ENCODE results near the gene SORCS3. TPM values are rescaled to one million over a fixed set of nuclear protein-coding genes. Genes with fewer than 3 reads are reported as not detected.

SORCS3 gene
- total and polyA plus RNA-seq, 2 of the 4 experiments (the other 2 are of a cell fraction) = not detected

DNA sequence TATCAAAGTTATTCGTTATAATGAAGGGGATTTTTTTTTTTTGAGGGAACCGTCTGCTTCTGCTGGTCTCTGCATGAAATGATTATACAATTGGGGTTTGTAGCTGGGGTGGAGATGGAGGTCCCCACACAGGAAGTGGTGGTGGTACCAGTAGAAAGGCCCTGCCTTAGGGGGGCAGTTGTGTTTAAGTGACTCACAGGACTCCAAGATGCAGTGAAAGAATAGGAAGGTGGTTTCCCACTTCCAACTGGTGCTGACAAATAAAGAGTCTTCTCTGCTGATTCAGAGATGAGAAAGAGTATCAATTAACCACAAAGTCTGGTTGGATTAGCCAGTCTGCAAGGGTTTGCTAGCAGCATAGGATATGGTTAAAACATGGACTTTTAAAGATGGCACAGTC is 376.0 kb downstream of the SORCS3 start:
- H2AK5ac ChIP-seq (ENCODE audit: low read depth, low read length) = no peak overlapping the region
- no CpG with 5 or more reads among the region's 2 CpGs for WGBS, 2 experiments (ENCODE audit: extremely low coverage in 2 of 2, insufficient read length in 1 of 2)
- no peak for DNase-seq

More for the DNA sequence above, 376.0 kb downstream of the SORCS3 start:
- Histone ChIP-seq H3K4ac (ENCODE audit: low read depth, low read length) (no peak overlapping the region), H3K9me3 (ENCODE audit: control insufficient read depth, insufficient read depth, low read length) (peaks cover 3% of the 10 kb centered on the region; the same call in 1 of the 2 replicates), H3K9ac (ENCODE audit: low read depth, low read length) (no peak overlapping the region), H3K4me1 (ENCODE audit: control insufficient read depth, insufficient read depth, low read length) (no peaks in the 10 kb centered on the region), H3K27me3 (ENCODE audit: control insufficient read depth, insufficient read depth, low read length) (no peaks in the 10 kb centered on the region), H2BK5ac (ENCODE audit: low read depth, low read length, poor library complexity, severe bottlenecking) (no peak overlapping the region), H3K9me1 (ENCODE audit: insufficient read depth, low read length) (no peaks in the 10 kb centered on the region), H4K20me1 (ENCODE audit: insufficient read depth, low read length) (no peaks in the 10 kb centered on the region), H3K4me2 (ENCODE audit: low read depth, low read length) (no peak overlapping the region), H3K18ac (ENCODE audit: low read depth, low read length) (no peak overlapping the region), H2AFZ (replicated peaks; ENCODE audit: low read length, poor library complexity) (no peak overlapping the region), H3K14ac (replicated peaks; ENCODE audit: low read depth, low read length) (no peak overlapping the region), H3K36me3 (ENCODE audit: control insufficient read depth, insufficient read depth, low read length) (no peaks in the 10 kb centered on the region), H4K8ac (ENCODE audit: low read depth in 2 of 2, low read length in 2 of 2) (no peak overlapping the region), H3K56ac (ENCODE audit: extremely low read depth, insufficient read depth, low read length) (no peak overlapping the region), H2BK20ac (ENCODE audit: low read depth, low read length) (no peak overlapping the region), H3K27ac (ENCODE audit: insufficient read depth, low read length) (no peak overlapping the region), H2BK15ac (ENCODE audit: low read depth, low read length) (no peak overlapping the region), H3K23ac (ENCODE audit: low read depth, low read length) (no peak overlapping the region), H4K91ac (ENCODE audit: insufficient read depth, low read depth, low read length) (no peak overlapping the region), H2AK9ac (replicated peaks; ENCODE audit: low read depth, low read length, poor library complexity) (no peak overlapping the region), H2BK120ac (ENCODE audit: low read depth, low read length) (no peak overlapping the region), H3K4me3 (ENCODE audit: insufficient read depth, low read depth, low read length) (no peak overlapping the region), H3K79me1 (ENCODE audit: low read depth in 1 of 2, low read length in 2 of 2) (no peaks in the 10 kb centered on the region), H4K5ac (ENCODE audit: low read depth, low read length) (no peak overlapping the region)
- no peak for ATAC-seq (ENCODE audit: low read depth)
- ChIA-PET CTCF (no interaction called here), POLR2A (ENCODE audit: unreplicated experiment) (no interaction called here)
- in situ Hi-C loops (cut with MboI; ENCODE audit: low sequenced_read_pairs) = no loop called here
- dilution Hi-C loops (cut with HindIII; ENCODE audit: low sequenced_read_pairs, unreplicated experiment) = no loop called here
- TF ChIP-seq FOS (IDR thresholded peaks at IDR 0.05; ENCODE audit: low read depth, low read length) (no peak), RFX5 (IDR thresholded peaks at IDR 0.05; ENCODE audit: low read depth, low read length) (no peak), RCOR1 (IDR thresholded peaks at IDR 0.05; ENCODE audit: insufficient replicate concordance, low read length) (no peak), BHLHE40 (IDR thresholded peaks at IDR 0.05; ENCODE audit: low read depth, low read length) (no peak), MXI1 (IDR thresholded peaks at IDR 0.05; ENCODE audit: borderline replicate concordance, low read depth, low read length) (no peak), MAZ (IDR thresholded peaks at IDR 0.05; ENCODE audit: borderline replicate concordance, low read depth, low read length) (no peak), CHD1 (IDR thresholded peaks at IDR 0.05; ENCODE audit: low read depth, low read length) (no peak), NFE2L2 (IDR thresholded peaks at IDR 0.05; ENCODE audit: low read depth, low read length) (no peak), RAD21 (IDR thresholded peaks at IDR 0.05; ENCODE audit: low read length) (no peak), CEBPB (IDR thresholded peaks at IDR 0.05; ENCODE audit: low read depth, low read length) (no peak), POLR2A (IDR thresholded peaks at IDR 0.05; ENCODE audit: low read depth, low read length) (no peak), MAFK (IDR thresholded peaks at IDR 0.05; ENCODE audit: low read depth, low read length) (no peak), SMC3 (IDR thresholded peaks at IDR 0.05; ENCODE audit: low read depth, low read length) (no peak)
- TF ChIP-seq, protein P1, sequence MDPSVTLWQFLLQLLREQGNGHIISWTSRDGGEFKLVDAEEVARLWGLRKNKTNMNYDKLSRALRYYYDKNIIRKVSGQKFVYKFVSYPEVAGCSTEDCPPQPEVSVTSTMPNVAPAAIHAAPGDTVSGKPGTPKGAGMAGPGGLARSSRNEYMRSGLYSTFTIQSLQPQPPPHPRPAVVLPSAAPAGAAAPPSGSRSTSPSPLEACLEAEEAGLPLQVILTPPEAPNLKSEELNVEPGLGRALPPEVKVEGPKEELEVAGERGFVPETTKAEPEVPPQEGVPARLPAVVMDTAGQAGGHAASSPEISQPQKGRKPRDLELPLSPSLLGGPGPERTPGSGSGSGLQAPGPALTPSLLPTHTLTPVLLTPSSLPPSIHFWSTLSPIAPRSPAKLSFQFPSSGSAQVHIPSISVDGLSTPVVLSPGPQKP (IDR thresholded peaks at IDR 0.05; ENCODE audit: borderline replicate concordance, low read depth, low read length) = no peak
- TF ChIP-seq, protein P2, sequence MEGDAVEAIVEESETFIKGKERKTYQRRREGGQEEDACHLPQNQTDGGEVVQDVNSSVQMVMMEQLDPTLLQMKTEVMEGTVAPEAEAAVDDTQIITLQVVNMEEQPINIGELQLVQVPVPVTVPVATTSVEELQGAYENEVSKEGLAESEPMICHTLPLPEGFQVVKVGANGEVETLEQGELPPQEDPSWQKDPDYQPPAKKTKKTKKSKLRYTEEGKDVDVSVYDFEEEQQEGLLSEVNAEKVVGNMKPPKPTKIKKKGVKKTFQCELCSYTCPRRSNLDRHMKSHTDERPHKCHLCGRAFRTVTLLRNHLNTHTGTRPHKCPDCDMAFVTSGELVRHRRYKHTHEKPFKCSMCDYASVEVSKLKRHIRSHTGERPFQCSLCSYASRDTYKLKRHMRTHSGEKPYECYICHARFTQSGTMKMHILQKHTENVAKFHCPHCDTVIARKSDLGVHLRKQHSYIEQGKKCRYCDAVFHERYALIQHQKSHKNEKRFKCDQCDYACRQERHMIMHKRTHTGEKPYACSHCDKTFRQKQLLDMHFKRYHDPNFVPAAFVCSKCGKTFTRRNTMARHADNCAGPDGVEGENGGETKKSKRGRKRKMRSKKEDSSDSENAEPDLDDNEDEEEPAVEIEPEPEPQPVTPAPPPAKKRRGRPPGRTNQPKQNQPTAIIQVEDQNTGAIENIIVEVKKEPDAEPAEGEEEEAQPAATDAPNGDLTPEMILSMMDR (conservative IDR thresholded peaks at IDR 0.05; ENCODE audit: low read depth, low read length) = no peak
- TF ChIP-seq, protein P3, sequence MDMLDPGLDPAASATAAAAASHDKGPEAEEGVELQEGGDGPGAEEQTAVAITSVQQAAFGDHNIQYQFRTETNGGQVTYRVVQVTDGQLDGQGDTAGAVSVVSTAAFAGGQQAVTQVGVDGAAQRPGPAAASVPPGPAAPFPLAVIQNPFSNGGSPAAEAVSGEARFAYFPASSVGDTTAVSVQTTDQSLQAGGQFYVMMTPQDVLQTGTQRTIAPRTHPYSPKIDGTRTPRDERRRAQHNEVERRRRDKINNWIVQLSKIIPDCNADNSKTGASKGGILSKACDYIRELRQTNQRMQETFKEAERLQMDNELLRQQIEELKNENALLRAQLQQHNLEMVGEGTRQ (IDR thresholded peaks at IDR 0.05; ENCODE audit: low read depth, low read length) = no peak
- no TSS peak for BruUV-seq (replicated peaks)
- intact Hi-C loops (cut with micrococcal nuclease) = no loop called here

Data from IMR-90 (cell line).